ENCODE results near the gene TNIK. TPM values are rescaled to one million over a fixed set of nuclear protein-coding genes. Genes with fewer than 3 reads are reported as not detected.

Gene TNIK
- total RNA-seq, 1 donor = 24.2 TPM

DNA sequence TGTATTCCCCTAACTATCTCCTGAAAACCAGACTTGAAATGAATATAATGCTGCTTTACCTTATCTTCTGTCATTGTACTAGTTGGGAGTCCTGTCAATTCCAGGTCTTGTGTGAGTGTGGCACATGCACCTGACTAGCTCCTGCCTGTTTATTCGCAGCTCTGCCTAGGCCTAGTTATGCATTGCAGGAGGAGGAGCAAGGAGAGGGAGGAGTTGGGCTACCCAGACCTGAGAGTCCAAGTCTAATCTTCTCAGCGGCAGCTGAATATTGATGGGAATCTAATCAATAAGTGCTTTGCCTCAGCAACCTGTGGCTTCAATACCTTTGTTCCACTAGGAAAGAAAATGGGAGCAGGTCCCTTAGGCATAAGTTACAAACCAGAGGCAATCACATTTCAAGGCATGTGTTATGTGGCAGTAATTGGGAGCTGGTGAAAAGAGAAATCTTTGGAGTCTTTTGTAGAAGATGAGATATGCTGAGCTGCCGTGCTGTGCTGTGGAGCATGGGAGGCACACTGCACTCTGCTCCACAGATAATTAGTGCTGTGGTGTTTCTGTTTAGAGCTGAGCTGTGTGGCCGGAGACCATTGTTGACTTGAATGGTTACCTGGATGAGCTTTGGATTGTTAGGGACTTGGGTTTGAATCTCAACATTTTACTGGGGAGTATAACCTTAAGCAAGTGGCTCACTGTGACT lies 433.5 kb downstream of the TNIK start, which contains the start of gene SLC2A2:
Gene SLC2A2 (minus strand): TSS at position 124 of the 697 bp plus-strand sequence. CDS start 50 bp downstream, at position 74.
- H3K4me3 ChIP-seq (ENCODE audit: low read depth, low read length) = no peak within 1 kb of the TSS
- TF ChIP-seq, protein P1, sequence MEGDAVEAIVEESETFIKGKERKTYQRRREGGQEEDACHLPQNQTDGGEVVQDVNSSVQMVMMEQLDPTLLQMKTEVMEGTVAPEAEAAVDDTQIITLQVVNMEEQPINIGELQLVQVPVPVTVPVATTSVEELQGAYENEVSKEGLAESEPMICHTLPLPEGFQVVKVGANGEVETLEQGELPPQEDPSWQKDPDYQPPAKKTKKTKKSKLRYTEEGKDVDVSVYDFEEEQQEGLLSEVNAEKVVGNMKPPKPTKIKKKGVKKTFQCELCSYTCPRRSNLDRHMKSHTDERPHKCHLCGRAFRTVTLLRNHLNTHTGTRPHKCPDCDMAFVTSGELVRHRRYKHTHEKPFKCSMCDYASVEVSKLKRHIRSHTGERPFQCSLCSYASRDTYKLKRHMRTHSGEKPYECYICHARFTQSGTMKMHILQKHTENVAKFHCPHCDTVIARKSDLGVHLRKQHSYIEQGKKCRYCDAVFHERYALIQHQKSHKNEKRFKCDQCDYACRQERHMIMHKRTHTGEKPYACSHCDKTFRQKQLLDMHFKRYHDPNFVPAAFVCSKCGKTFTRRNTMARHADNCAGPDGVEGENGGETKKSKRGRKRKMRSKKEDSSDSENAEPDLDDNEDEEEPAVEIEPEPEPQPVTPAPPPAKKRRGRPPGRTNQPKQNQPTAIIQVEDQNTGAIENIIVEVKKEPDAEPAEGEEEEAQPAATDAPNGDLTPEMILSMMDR (IDR thresholded peaks at IDR 0.05; ENCODE audit: insufficient read depth, low read length) = no peak
- no peak for DNase-seq (ENCODE audit: low read depth)

DNA sequence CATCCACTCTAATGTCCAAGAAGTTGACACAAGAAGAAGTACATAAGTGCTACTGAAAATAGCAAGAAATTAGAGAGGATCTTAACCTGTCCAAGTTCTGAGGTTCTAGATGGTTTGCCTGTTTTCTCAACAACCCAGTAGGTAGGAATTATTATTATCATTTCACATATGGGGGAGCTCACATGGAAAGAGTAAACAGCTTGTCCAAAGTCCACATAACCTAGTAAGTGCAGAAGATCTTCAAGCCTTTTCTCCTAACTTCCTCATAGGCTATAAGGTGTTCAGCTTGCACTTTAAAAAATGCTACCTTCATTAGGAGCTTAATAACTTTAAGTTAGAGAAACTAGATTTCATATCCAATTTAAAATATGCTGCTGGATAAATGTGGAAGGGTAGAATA lies 436.6 kb downstream of the TNIK start:
- no peak overlapping the region for H3K4me3 ChIP-seq (ENCODE audit: low read depth, low read length)
- TF ChIP-seq, protein P1 (IDR thresholded peaks at IDR 0.05; ENCODE audit: insufficient read depth, low read length) = no peak
- no peak for DNase-seq (ENCODE audit: low read depth)

DNA sequence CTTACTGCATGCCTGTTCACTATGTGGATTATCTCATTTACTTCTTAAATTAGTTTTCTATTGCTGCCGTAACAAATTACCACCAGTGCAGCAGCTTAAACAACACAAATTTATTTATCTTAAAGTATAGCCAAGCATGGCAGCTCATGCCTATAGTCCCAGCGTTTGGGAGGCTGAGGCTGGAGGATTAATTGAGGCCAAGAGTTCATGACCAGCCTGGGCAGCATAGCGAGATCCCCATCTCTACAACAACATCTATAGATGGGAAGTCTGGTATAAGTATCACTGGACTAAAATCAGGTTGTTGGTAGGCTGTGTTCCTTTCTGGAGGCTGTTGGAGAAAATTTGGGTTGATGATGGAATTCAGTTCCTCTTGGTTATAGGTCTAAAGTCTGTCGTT lies 438.8 kb downstream of the TNIK start:
- no peak for DNase-seq (ENCODE audit: low read depth)
- H3K4me3 ChIP-seq (ENCODE audit: low read depth, low read length) = no peak overlapping the region
- TF ChIP-seq, protein P1 (IDR thresholded peaks at IDR 0.05; ENCODE audit: insufficient read depth, low read length) = no peak

DNA sequence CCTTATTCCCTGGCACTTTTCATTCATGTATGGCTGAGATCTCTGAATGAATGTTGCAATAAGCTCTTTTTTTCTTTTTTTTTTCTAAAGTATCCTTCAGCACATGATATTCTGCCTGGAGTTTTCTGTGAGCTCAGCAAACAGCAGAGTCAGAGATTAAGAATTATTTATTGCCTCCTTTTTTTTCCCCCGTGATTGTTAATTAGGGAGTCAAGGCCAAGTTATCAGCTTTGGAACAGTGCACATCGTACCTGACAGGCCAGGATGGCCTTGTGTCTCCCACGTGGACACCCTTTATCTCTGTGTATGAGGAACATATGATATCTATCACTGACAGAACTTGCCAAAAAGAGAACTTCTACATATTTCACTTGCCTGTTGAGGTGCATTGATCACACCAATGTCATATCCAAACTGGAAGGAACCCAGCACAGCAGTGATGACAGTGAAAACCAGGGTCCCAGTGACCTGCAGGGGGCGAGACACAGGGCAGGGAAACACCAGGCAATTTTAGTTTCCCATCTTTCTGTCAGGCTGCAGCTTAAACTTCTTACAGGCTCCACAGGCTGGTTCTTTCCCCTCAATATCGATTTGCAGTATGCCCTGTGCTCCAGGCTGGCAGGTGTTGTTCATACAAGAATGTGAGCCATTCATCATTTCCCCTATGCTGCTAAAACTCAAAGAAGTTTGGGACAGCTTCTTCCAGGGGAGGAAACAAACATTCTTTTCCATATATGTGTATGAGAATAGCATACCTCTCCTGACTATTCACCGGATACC lies 441.9 kb downstream of the TNIK start:
- H3K4me3 ChIP-seq (ENCODE audit: low read depth, low read length) = no peak overlapping the region
- TF ChIP-seq, protein P1 (IDR thresholded peaks at IDR 0.05; ENCODE audit: insufficient read depth, low read length) = peak; percentile 24
- no peak for DNase-seq (ENCODE audit: low read depth)

DNA sequence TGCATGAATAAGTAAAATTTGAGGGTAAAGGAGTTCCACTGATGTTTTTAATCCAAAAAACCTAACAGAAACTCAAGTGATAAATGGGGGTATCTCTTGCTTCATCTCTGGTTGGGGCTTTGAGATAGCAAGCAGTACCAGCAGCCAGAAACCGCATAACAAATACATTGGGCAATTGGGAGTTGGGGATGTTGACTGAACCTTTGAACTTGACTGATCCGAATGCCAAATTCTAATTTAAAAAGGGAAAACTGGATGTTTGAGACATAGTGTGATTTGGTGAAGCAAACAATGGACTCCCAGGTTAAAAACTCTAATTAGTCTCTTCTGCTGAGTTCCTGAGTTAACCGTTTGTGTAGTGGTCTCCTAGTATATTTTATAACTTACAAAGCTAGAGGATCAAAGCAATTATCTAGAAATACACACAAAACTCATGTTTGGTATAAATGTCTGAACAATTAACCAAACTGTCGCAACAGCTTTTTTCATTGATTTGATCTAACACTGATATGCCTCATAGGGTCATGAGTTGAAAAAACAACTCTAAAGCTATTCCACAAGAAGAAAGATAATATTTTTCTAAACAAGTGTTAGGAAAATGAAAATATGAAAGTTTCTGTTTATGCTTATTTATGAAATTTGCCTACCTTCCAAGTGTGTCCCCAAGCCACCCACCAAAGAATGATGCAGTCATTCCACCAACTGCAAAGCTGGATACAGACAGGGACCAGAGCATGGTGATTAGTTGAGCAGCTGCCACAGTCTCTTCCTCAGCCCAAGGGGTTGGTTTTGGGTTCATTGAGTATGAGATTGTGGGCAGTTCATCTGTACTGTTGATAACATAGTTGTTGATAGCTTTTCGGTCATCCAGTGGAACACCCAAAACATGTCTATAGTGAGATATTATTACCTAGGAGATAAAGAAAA lies 446.1 kb downstream of the TNIK start:
- TF ChIP-seq, protein P1 (IDR thresholded peaks at IDR 0.05; ENCODE audit: insufficient read depth, low read length) = no peak
- no peak overlapping the region for H3K4me3 ChIP-seq (ENCODE audit: low read depth, low read length)
- DNase-seq (ENCODE audit: low read depth) = peak; percentile 65

DNA sequence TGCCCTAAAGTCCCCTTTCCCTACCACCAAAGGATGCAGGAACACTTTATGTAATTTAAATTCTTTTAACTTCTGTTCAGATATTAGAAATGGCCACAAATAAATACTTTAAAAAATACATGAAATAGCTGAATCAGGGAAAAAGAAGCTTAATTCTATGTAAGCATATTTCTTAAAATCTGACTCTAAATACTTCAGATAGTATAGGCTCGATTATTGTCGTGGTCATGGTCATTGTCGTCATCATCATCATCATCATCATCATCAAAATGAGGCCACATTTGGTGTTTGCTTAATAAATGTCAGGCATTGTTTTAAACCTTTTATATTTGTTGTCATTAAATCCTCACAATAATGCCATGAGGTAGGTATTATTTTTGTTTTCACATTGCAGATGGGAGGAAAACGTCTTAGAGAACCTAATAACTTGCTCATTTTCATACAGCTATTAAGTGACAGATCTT lies 448.3 kb downstream of the TNIK start:
- no peak for DNase-seq (ENCODE audit: low read depth)
- no peak overlapping the region for H3K4me3 ChIP-seq (ENCODE audit: low read depth, low read length)
- TF ChIP-seq, protein P1 (IDR thresholded peaks at IDR 0.05; ENCODE audit: insufficient read depth, low read length) = no peak

Data from fibroblast of the aortic adventitia (primary cell).